Uterus (tissue), 2 donors: ENCODE measurements around the gene ESPNL.

Source experiments
- CTCF ChIP-seq, 4 experiments: fragments of 200-600 bp in 2 of 4; fragments of 450-650 bp in 2 of 4; sonication (generic) in 2 of 4; IDR thresholded peaks; one replicate each; pipeline ENCODE4 v1.5.1; 2016 to 2019; ENCODE audit warnings: antibody characterized with exemption in 4 of 4, mild to moderate bottlenecking in 2 of 4, moderate library complexity in 1 of 4
- POLR2A ChIP-seq, 2 donors: fragments of 450-650 bp; IDR thresholded peaks; one replicate each; pipeline ENCODE4 v1.6.1; 2016; ENCODE audit warnings: antibody characterized with exemption in 2 of 2, mild to moderate bottlenecking in 1 of 2, moderate library complexity in 1 of 2

- no peak for TF ChIP-seq CTCF (IDR thresholded peaks at IDR 0.05)
- no peak for TF ChIP-seq POLR2A (IDR thresholded peaks at IDR 0.05)
These were observed 459 bp upstream of the ESPNL start for GRCh38 chr2:238099714-238100048.
